HepG2 (cell line): ENCODE data around the gene TREH. TPM values are rescaled to one million over a fixed set of nuclear protein-coding genes. Genes with fewer than 3 reads are reported as not detected.

Experiments
- ATF7-NPFF ChIP-seq: sonication (generic); formaldehyde crosslinking; IDR thresholded peaks from 2 replicates; pipeline ENCODE4 v1.8.1; 2023; ENCODE audit warnings: mild to moderate bottlenecking, low read depth, missing genetic modification reagents, moderate library complexity
- CHD4 ChIP-seq: fragments of 200-600 bp; sonication (generic); IDR thresholded peaks from 2 replicates; pipeline ENCODE4 v1.7.0; 2017; ENCODE audit warnings: mild to moderate bottlenecking, low read length, borderline replicate concordance
- ELK4 ChIP-seq: sonication (generic); formaldehyde crosslinking; IDR thresholded peaks from 2 replicates; pipeline ENCODE4 v1.9.0; 2021; ENCODE audit warnings: missing genetic modification reagents, borderline replicate concordance
- FOXM1 ChIP-seq: sonication (generic); formaldehyde crosslinking; IDR thresholded peaks from 2 replicates; pipeline ENCODE4 v1.5.0; 2020; ENCODE audit warnings: missing genetic modification reagents
- FOXP4 ChIP-seq: sonication (generic); formaldehyde crosslinking; IDR thresholded peaks from 2 replicates; pipeline ENCODE4 v1.4.0; 2020; ENCODE audit warnings: missing genetic modification reagents
- GLMP ChIP-seq: sonication (generic); formaldehyde crosslinking; IDR thresholded peaks from 2 replicates; pipeline ENCODE4 v1.9.0; 2021; ENCODE audit warnings: missing genetic modification reagents, mild to moderate bottlenecking, borderline replicate concordance
- KLF6 ChIP-seq: IDR thresholded peaks from 2 replicates; pipeline ENCODE4 v1.8.0; 2016; ENCODE audit warnings: missing biosample characterization, missing genetic modification reagents
- MBD4 ChIP-seq: IDR thresholded peaks from 2 replicates; pipeline ENCODE4 v1.6.1; 2012; ENCODE audit warnings: low read length, inconsistent platforms, borderline replicate concordance
- SCMH1 ChIP-seq: sonication (generic); formaldehyde crosslinking; IDR thresholded peaks from 2 replicates; pipeline ENCODE4 v1.9.0; 2021; ENCODE audit warnings: missing genetic modification reagents, mild to moderate bottlenecking, borderline replicate concordance
- U2AF1 ChIP-seq: fragments of 200-400 bp; formaldehyde crosslinking; optimal IDR thresholded peaks from 2 replicates; pipeline ENCODE3; 2017; ENCODE audit warnings: mild to moderate bottlenecking, low read depth, low read length
- XRCC5 ChIP-seq: fragments of 200-400 bp; formaldehyde crosslinking; optimal IDR thresholded peaks from 2 replicates; pipeline ENCODE3; 2017; ENCODE audit warnings: mild to moderate bottlenecking, low read length
- ZBTB33 ChIP-seq: sonication (generic); formaldehyde crosslinking; IDR thresholded peaks from 2 replicates; pipeline ENCODE4 v1.4.0; 2020; ENCODE audit warnings: missing genetic modification reagents
- ZBTB8A ChIP-seq: sonication (generic); formaldehyde crosslinking; IDR thresholded peaks from 2 replicates; pipeline ENCODE4 v1.4.0; 2020; ENCODE audit warnings: mild to moderate bottlenecking, low read depth, missing genetic modification reagents, borderline replicate concordance
- ZNF138 ChIP-seq: sonication (generic); formaldehyde crosslinking; IDR thresholded peaks from 2 replicates; pipeline ENCODE4 v1.5.0; 2020; ENCODE audit warnings: mild to moderate bottlenecking, low read depth, missing genetic modification reagents
- ZNF446 ChIP-seq: sonication (generic); formaldehyde crosslinking; IDR thresholded peaks from 2 replicates; pipeline ENCODE4 v1.5.0; 2020; ENCODE audit warnings: mild to moderate bottlenecking, missing genetic modification reagents
- ZNF652 ChIP-seq: IDR thresholded peaks from 2 replicates; pipeline ENCODE4 v1.6.1; 2016; ENCODE audit warnings: low read depth, borderline replicate concordance
- ZNF678 ChIP-seq: sonication (generic); formaldehyde crosslinking; IDR thresholded peaks from 2 replicates; pipeline ENCODE4 v1.4.0; 2020; ENCODE audit warnings: mild to moderate bottlenecking, missing genetic modification reagents
- ZSCAN30 ChIP-seq: sonication (generic); formaldehyde crosslinking; IDR thresholded peaks from 2 replicates; pipeline ENCODE4 v1.5.0; 2020; ENCODE audit warnings: mild to moderate bottlenecking, missing genetic modification reagents
- polyA plus RNA-seq, 8 experiments: library from polyadenylated mRNA; depleted of rRNA in 3 of 8; stranded (reverse) in 7 of 8; unstranded in 1 of 8; fragments of >200 nt; fragmentation: Illumina TruSeq in 4 of 8; extraction: Trizol in 4 of 8; gene quantifications; 2 replicates each; pipeline versions ENCODE4 v1.2.1 to v1.2.3, GENCODE V29; 2011 to 2016; ENCODE audit warnings: low read depth in 4 of 8, missing spikeins in 1 of 8, mixed read lengths in 1 of 8; ENCODE audit not compliant: insufficient read depth in 1 of 8
- total RNA-seq, 5 experiments: library from RNA; depleted of rRNA; stranded (reverse); fragments of >200 nt; fragmentation: Illumina TruSeq; extraction: Trizol; gene quantifications; 2 replicates each; pipeline ENCODE4 v1.2.3, GENCODE V29; 2016; ENCODE audit warnings: low read depth in 1 of 5
- TF ChIP-seq, protein P1 (sequence below): sonication (generic); formaldehyde crosslinking; IDR thresholded peaks from 2 replicates; pipeline ENCODE4 v1.4.0; 2020; ENCODE audit warnings: missing genetic modification reagents
- TF ChIP-seq, protein P2 (sequence below): sonication (generic); formaldehyde crosslinking; IDR thresholded peaks from 2 replicates; pipeline ENCODE4 v1.4.0; 2020; ENCODE audit warnings: mild to moderate bottlenecking, missing genetic modification reagents

TREH gene
- total and polyA plus RNA-seq, 2 of the 13 experiments (the other 11 are each of a cell fraction or from before 2014, with no cell fraction given) = 0.53 to 0.86 TPM

- no peak for TF ChIP-seq FOXM1 (CRISPR knock-in tag)
- no peak for TF ChIP-seq GLMP (CRISPR knock-in tag)
- TF ChIP-seq, protein P1, sequence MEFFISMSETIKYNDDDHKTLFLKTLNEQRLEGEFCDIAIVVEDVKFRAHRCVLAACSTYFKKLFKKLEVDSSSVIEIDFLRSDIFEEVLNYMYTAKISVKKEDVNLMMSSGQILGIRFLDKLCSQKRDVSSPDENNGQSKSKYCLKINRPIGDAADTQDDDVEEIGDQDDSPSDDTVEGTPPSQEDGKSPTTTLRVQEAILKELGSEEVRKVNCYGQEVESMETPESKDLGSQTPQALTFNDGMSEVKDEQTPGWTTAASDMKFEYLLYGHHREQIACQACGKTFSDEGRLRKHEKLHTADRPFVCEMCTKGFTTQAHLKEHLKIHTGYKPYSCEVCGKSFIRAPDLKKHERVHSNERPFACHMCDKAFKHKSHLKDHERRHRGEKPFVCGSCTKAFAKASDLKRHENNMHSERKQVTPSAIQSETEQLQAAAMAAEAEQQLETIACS = no peak
- no peak for TF ChIP-seq ZNF652 (CRISPR knock-in tag)
- TF ChIP-seq MBD4 = no peak
- no peak for TF ChIP-seq ZNF446 (CRISPR knock-in tag)
- TF ChIP-seq ATF7-NPFF (CRISPR knock-in tag) = no peak
- TF ChIP-seq ZSCAN30 (CRISPR knock-in tag) = no peak
- no peak for TF ChIP-seq CHD4
- TF ChIP-seq ZNF678 (CRISPR knock-in tag) = 0 out of 2 replicates have a peak, but pooled peaks have one; percentile 60
- 0 out of 2 replicates have a peak, but pooled peaks have one; percentile 14 for TF ChIP-seq KLF6 (CRISPR knock-in tag)
- TF ChIP-seq XRCC5 = no peak
- TF ChIP-seq ZBTB8A (CRISPR knock-in tag) = no peak; the same call in 1 of the 2 replicates
- TF ChIP-seq FOXP4 = peak; percentile 37
- TF ChIP-seq SCMH1 (CRISPR knock-in tag) = no peak
- TF ChIP-seq, protein P2, sequence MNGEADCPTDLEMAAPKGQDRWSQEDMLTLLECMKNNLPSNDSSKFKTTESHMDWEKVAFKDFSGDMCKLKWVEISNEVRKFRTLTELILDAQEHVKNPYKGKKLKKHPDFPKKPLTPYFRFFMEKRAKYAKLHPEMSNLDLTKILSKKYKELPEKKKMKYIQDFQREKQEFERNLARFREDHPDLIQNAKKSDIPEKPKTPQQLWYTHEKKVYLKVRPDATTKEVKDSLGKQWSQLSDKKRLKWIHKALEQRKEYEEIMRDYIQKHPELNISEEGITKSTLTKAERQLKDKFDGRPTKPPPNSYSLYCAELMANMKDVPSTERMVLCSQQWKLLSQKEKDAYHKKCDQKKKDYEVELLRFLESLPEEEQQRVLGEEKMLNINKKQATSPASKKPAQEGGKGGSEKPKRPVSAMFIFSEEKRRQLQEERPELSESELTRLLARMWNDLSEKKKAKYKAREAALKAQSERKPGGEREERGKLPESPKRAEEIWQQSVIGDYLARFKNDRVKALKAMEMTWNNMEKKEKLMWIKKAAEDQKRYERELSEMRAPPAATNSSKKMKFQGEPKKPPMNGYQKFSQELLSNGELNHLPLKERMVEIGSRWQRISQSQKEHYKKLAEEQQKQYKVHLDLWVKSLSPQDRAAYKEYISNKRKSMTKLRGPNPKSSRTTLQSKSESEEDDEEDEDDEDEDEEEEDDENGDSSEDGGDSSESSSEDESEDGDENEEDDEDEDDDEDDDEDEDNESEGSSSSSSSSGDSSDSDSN = peak; percentile 72
- no peak for TF ChIP-seq ELK4 (CRISPR knock-in tag)
- no peak for TF ChIP-seq ZBTB33 (CRISPR knock-in tag)
- TF ChIP-seq ZNF138 (CRISPR knock-in tag) = no peak
- no peak for TF ChIP-seq U2AF1
Measured at GRCh38 chr11:118620529-118621070, 58.9 kb downstream of the TREH start (continued).
